ENCODE results near the gene RFC3.

RFC3 gene

GRCh38 chr13:33869005-33869404 lies 51.1 kb downstream of the RFC3 start:
- no peak for DNase-seq

GRCh38 chr13:33870046-33870668 lies 52.2 kb downstream of the RFC3 start:
- DNase-seq = no peak

GRCh38 chr13:33871207-33872004 lies 53.5 kb downstream of the RFC3 start:
- DNase-seq = no peak

- no peak for DNase-seq
These were observed 54.0 kb downstream of the RFC3 start for GRCh38 chr13:33872005-33872351.

- DNase-seq = no peak
These were observed 55.4 kb downstream of the RFC3 start for GRCh38 chr13:33873251-33873908.

GRCh38 chr13:33874871-33875270 lies 56.9 kb downstream of the RFC3 start:
- no peak for DNase-seq

- no peak for DNase-seq
These were observed 57.9 kb downstream of the RFC3 start for GRCh38 chr13:33875618-33876401.

- no peak for DNase-seq
These were observed 58.9 kb downstream of the RFC3 start for GRCh38 chr13:33876716-33877394.

GRCh38 chr13:33879118-33879517 lies 61.2 kb downstream of the RFC3 start:
- DNase-seq = no peak

GRCh38 chr13:33882804-33883203 lies 64.9 kb downstream of the RFC3 start:
- DNase-seq = no peak

GRCh38 chr13:33884531-33885220 lies 66.7 kb downstream of the RFC3 start:
- no peak for DNase-seq

All from activated CD4-positive, alpha-beta T cell treated with anti-CD3 and anti-CD28 coated beads, Interleukin-2, amount 50 U/mL, for 1 hour (primary cell).